HG03457 (cell line): ENCODE measurements around the gene SIGLEC1.

Experiments used
- ATAC-seq: cut with Tn5 transposase; IDR thresholded peaks from one replicate; pipeline ENCODE4 v1.9.1; 2021; ENCODE audit warnings: moderate number of reproducible peaks; ENCODE audit not compliant: unreplicated experiment

The SIGLEC1 gene

DNA sequence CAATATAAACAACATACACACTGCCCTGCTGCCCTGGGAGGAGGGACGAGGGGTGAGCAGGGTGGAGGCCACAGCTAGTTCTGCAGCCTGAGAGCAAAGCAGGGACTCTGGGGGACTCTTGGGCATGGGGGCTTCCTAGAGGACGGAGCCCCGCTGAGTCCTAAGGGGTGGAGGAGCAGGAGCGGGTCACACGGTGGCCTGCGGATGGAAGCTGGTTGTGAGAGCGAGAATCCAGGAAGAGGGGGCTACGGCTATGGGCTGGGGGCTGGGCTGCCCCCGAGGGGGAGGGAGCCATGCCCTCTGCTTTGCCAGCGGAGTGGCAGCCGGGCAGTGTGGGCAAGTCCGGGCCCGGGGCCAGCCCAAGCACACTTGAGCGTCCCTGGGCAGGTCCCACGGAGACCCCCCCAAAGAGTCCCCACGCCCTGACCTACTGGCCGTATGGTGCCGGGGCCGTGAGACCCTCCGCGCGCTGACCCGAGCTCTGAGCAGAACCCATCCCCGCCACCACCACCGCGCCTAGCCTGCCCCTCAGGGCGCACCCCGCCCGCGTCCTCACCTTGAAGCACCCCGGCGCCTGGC is 31.0 kb downstream of the SIGLEC1 start:
- ATAC-seq = no peak

DNA sequence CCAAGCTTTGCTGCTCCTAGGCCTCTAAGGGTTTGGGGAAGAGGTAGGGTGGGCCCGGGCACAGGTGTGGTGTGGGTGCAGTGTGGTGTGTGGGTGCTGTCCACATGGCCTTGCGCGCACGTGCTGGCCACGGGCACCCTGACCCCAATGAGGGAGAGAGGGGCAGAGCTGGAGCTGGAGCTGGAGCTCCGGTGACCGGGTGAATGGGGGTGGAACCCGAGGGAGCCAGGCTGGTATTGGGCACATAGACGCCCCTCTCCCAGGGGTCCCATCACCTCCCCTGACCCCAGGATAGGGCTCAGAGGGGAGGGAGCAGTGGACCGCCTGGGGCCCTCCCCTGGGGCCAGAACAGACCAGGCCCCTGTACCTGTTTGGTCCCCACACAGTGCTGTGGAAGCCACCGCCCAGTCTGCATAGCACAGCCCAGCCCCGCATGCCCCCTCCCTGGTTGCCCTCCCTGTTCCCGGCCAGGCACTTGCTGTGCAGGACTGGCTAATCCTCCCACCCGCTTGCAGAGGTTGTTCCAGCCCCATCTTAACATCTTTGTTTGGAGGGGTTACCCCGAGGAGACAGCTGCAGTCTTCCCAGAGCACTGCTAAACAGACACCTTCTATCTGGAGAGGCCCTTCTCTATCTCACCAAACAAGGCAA is 31.6 kb downstream of the SIGLEC1 start:
- ATAC-seq = no peak

DNA sequence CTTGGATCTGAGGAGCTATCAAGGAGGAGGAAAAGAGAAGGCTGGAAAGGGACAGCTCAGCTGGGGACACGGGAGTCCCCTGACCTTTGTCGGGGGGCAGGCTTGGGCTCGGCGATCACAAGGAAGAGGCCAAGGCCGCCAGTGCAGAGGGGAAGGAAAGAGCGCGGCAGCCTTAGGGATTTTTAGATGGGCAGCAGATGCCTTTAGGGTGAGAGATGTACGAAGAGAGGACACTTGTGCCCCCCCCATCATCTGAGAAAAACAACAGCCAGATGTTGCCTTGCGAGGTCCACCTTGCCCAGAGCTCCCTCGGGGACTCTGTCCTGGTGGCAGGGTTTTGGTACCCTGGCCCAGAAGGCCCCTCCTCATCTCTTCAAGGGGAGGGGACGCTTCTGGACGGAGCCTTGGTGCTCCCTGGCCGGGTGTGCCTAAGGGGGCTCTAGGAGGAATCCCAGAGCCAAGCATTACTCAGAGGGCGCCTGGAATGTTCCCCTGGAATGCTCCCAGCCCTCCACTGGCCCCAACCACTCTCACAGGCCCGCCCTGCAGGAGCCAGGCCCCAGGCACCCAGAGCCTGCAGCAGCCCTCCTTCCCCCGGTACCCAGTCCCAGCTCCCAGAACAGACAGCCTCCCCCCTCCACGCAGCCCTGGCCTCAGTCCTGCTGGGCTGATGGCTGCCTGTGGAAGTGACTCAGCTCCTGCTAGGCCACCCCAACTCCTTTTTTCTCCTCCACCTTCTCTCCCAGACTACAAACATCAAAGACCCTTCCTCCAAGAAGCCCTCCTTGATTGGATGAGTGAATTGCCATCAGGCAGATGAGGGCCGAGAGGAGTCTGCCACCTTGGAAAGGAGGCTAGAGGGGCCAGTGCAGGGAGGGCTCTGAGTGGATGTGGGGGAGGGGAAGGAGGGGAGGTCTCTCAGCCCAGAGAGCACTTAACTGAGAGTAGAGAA is 32.4 kb downstream of the SIGLEC1 start:
- no peak for ATAC-seq

DNA sequence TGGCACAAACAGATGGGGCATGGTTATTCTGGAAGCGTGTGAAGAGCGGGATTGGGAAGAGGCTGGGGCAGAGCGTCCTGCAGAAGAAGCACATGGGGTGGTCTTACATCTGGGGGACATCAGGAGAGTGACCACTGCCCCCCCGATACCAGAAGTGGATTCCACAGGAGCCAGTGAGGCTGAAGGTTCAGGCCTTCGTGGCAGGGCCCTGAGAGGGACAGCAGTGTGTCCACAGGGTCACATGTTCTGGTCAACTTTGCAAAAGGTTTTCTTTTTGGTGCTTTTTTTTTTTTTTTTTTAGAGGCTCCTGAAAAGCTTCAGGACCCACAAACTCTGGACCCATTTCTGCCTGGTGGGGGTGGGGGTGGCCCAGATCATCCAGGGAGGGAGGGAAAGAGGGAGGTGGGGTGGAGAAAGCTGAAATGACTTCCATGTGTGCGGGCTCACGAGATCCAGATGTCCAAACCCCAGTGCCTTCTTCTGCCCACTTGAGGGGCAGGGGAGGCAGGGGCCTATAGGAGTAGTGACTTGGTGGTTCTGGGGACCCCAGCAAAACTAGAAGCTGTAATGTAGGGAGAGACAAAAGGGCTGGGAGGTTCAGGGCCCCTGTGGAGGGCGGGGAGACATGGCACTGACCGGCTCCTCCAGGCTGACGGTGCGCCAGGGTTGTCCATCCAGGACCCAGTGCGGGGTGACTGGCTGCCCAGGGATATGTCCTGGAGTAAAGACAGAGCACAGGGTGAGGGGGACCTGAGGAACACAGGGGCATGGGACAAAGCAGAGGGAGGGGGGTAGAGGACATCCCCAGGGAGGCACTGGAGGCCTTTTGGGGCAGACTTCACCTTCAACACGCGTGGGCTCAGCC is 33.3 kb downstream of the SIGLEC1 start:
- no peak for ATAC-seq

DNA sequence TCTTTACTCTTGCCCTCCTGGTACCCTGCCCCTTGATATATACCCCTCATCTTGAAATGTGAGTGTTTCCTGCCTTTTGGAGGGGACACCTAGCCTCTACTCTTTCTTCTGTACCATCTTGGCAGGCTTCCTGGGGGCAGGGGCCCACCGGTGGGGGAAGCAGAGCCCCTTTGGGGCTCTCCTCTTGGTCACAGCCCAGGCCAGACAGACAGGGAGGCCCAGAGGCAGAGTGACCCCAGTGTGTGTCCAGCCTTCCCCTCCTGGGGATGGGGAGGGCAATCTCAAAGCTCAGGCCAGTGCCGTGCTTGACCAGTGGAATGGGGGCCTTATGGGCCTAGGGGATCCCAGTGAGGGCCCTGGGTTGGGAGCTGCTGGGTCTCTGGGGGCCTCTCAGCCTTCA is 34.2 kb downstream of the SIGLEC1 start:
- ATAC-seq = no peak

DNA sequence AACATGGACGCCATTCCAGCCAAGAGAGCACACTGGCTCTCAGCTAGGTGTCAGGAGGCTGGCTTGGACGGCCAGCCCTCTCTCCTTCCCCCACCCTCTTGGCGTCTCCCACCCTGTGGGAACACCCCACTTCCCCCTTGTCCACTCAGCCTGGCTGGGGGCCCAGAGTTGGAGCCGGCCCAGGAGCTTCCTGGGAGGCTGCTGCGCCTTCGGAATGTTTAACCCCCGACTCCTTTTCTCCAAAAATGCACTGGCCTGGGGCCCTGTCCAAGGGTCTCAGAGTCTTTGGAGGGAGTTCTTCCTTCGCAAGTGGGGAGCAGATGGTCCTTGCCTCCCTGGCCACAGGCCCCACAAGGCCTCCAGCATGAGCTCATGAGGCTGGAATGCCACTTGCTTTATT is 34.7 kb downstream of the SIGLEC1 start:
- no peak for ATAC-seq

DNA sequence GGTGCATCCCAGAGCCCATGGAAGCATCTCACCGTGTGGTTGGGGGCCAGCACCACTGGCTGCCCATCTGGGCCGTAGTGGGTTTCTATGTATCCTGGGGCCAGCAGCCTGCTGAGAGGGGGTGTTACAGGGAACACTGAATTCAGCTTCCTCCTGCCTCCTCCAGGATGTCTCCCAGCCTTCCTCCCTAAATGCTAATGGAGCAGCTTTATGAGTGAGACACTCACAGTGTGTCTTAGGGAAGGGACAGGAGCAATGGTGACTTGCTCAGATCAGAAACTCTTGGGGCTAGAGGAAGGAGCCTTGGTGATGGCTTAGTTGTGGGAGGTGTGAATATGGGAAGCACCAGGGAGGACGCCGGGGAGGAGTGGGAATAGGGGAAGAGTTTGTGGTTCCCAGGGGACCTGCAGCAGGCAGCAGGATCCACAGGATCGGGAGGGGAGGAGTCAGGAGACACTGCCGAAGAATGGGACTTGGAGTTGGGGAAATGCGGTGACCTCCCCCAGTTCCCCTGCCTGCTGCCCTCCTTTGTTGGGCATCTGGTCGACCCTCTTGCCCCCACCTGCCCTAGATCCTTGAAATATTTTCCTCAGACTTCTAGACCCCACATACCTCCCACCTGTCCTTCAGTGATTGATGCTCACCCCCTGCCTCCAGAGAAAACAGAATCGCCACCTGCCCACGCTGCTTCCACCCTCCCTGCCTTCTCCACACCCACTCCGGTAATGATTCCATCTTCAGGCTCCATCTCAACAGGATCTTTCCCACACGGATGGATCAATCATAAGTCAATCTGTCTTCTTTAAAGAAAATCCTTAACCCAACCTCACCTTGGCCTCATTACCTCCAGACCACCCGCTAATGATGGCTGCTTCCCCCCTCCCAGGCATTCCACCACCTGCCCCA is 37.2 kb downstream of the SIGLEC1 start:
- no peak for ATAC-seq

DNA sequence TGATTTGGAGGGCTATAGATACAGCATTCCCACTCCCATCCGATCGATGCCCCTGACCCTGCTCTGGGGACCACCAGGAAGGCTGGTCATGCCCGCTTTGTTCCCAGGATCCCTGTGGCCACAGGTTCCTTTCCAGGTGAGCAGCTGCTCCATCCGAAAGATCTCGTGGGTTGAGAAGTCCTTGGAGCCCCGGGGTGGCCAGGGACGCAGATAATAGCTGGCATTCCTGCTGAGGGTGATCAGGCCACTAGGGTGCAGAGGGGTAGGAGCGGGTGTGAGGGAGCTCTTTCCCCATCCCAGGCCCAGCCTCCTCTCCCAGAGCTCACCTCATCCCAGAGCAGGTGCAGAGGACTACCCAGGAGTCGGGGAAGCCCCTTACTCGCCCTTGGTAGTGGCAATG is 38.0 kb downstream of the SIGLEC1 start:
- ATAC-seq = no peak

DNA sequence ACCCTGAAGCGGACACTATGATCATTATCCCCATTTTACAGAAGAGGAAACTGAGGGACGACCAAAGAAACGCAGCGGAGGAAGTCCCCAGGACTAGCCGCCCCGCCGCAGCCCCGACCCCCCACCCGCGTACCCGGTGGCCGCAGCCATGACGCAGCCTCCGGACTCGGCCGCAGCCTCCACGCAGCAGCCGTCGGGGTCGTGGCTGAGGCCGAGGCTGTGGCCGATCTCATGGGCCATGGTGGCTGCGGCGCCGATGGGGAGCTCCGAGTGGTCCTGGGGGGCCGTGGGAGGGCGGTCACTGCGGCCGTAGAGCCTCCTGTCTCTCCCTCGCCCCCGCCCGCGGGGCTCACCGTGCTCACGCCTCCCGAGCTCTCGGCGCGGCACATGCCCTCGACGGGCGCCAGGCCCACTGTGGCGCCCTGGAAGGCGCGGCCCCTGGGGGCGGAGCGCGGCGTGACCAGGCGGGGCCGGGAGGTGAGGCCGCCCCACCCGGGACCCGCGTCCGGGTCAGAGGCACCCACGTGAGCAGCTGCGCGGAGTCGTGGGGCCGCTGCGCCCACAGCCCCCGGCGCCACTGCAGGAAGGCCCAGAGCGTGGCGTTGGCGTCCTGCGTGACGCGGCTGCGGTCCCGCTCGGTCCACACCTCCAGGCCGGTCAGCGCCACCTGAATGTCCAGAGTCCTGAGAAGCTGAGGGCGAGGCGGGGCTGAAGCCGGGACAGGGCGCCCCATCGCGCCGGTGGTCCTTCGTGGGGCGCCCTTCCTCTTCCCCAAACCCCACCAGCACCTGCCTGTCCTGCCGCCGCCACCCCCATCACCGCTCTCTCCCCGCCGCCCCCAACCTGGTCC is 39.0 kb downstream of the SIGLEC1 start:
- ATAC-seq = no peak

DNA sequence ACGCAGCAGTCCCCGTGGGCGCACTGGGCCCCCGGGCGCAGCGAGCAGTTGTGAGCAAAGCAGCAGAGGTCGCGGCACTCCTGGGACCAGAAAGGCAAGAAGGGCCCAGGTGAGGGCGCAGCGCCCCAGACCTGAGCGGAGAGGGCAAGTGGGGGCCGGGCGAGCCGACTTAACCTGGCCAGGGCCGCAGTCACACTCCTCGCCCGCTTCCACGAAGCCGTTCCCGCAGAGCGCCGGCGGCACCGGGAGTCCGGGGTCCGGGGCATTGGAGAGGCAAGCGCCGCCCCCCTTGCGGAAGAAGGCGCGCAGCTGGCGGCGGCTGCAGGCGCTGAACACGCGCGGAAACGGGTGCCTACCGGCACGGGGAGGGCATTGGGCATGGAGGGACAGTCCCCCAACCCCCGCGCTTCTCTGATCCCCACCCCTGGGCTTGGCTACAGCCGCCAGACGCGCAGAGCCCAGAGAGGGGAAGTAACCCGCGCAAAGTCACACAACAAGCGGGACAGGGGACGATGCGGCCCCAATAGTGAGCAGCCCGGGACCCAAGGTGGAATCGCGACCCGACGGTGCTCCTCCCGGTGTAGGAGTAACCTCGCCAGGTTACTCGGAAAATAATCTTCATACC is 39.7 kb downstream of the SIGLEC1 start:
- ATAC-seq = no peak

DNA sequence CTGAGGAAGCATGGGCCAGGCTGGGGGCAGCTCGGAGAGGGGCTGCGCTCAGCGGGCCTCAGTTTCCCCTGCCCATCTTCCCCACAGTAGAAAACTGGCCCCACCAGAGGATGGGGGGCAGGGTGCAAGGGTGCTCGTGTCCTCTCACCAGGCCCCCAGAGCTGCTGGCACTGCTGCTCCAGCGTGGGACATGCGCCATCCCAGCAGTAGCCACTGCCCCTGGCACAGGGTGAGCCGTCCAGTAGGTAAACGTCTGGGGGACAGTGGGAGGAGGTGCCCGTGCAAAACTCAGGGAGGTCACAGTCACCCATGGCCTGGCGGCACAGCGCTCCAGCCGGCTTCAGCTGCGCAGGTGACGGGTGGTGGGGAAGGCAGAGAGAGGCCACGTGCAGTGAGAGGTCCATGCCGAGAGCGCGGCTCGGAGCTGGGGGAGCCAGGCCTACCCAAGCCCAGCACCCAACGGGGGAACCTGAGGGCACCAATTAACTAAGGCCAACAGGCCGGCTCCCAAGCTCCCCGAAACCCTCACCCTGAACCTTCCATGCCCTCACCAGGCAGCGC is 40.3 kb downstream of the SIGLEC1 start:
- no peak for ATAC-seq

DNA sequence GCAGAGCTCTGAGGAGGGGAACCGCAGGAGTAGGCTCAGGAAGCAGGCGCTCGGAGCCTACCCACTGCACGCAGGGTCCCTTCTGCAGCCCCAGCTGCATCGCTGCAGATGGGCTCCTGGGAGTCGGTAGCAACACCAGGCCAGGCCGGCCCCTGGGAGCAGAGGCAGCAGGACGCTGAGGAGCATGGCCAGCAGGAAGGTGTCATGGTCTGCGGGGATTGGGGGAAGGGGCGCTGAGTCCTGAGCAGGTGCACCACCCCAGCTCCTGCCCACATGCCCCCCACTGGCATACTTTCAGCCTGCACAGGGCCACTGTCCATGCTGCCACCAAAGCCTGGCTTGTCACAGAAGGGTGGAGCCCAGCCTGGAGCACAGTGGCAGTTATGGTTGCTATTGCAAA is 41.5 kb downstream of the SIGLEC1 start:
- no peak for ATAC-seq

DNA sequence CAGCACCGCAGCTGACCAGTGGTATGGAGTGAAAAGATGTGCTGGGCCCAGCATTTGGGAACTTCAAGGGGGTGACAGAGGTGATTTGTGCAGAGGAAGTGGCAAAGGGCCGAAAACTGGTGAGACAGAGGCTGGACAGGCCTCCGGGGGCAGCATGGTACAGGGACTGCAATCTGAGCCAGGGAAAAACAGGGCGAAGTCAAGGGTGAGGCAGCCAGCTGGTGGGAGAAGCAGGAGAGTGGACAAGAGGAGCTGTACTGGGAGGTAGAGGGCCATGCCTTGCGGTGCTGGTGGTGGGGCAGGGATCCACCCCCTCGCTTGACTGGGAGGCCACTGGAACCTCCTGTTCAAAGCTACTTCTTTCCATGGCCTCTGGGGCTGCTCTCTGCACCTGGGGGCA is 41.9 kb downstream of the SIGLEC1 start:
- no peak for ATAC-seq

DNA sequence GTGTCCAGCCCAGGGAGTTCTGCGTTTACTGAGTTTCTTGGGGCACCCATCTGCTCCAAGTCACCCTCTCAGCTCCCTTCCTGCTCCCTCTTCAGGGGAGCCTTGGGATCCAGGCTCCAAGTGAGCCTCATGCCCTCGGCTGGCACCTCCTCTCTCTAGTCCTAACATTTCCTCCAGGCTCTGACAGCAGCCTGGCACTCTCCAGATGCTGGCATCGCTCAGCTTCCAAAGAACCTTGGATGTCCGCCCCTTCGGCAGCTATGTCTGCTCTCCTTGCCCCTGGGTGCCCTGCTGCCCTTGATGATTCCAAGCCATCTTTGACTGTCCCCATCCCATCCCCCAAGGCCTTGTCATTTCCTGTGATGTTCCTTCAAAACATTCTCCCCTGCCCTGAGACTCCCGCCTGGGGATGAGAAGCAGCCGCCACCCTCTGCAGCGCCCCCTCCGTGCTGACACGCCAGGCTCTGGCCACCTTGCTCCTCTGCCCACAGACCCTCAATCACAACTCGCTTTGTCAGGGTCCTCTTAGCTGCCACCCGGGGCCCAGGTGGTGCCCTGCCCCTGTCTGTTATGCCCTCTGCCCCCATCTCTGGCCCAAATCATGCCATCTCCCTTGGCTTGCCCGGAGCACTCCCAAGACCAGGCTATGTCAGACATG is 42.6 kb downstream of the SIGLEC1 start:
- no peak for ATAC-seq

DNA sequence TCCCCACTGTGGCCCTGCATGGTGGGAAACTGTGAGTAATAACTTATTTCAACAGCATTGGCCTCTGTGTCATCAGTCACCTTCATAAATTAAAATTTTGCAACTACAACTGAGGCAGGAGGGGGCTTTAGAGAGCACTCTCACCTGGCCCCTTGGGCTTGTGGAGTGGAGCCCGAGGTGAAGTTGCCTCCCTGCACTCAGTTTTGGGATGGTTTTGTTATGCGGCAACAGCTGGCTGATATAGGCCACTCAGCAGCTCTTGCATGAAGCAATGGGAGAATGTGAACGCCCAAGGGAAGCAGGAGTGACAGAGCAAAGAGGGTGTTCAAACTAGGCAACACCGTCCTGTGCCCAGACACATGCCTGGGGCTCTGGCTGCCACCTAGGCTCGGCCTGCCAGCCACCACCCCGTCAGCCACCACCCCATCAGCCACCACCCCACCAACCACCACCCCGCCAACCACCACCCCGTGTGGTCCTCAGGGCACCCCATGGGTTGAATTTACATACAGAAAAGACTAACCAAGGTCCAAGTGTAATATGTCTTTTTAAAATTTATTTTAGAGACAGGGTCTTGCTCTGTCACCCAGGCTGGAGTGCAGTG is 44.9 kb downstream of the SIGLEC1 start:
- ATAC-seq = no peak

DNA sequence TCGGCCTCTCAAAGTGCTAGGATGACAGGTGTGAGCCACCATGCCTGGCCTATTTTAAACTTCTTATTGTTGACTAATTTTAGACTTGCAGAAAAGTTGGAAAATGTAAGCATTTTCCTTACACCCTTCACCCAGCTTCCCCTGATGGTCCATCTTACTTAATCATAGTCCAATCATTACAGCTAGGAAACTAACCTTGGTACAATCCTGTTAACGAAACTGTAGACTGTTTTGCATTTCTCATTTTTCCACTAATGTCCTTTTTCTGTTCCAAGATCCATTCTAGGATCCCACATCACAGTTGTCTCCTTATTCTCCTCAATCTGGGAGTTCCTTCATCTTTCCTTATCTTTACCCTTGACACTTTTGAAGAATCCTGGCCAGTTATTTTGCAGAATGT is 48.5 kb downstream of the SIGLEC1 start:
- no peak for ATAC-seq

DNA sequence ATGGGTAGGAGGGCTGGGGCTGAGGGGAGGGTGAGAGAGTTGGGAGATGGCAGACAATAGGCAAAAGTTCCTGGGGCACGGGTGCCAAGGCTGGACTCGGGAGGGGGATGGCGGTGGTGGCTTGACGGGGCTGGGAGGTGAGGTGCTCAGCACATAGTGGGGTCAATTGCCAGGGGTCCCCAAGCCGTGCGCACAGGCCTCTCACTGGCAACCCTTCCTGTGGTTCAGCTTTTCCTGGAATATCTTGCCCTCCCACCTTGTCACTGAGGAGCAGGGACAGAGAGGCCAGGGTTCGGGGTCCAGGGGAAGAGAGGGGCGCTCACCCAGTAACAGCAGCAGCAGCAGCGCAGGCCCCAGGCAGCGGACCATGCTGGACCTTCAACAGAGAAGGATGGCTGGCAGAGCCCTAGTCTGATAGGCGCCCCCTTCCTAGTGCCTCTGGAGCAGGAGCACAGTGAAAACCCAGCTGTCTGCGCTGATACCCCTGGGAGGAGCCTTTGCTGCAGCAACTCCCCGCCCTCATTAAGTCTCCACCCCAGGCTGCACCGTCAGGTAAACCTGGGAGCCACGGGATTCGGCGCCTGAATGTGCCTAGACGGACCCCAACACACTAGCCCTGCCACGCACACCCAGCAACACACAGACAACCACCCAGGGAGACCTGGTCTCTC is 49.2 kb downstream of the SIGLEC1 start, which contains the start of gene GFRA4:
GFRA4 (minus strand) TSS at position 369 of the 671 bp plus-strand sequence; CDS start at position 369, 0 bp downstream.
- ATAC-seq = no peak
